ENCODE data around the gene MAPK1. TPM values are rescaled to one million over a fixed set of nuclear protein-coding genes. Genes with fewer than 3 reads are reported as not detected.
"Not testable (repeated sequence)": the region's sequence is repeated elsewhere in the genome, so short reads cannot be mapped to it uniquely, and the experiment has no call there.

The MAPK1 gene
- total and polyA plus RNA-seq, 2 donors (not counting 1 experiment from before 2014, with no cell fraction given) = 53.8 to 133 TPM

DNA sequence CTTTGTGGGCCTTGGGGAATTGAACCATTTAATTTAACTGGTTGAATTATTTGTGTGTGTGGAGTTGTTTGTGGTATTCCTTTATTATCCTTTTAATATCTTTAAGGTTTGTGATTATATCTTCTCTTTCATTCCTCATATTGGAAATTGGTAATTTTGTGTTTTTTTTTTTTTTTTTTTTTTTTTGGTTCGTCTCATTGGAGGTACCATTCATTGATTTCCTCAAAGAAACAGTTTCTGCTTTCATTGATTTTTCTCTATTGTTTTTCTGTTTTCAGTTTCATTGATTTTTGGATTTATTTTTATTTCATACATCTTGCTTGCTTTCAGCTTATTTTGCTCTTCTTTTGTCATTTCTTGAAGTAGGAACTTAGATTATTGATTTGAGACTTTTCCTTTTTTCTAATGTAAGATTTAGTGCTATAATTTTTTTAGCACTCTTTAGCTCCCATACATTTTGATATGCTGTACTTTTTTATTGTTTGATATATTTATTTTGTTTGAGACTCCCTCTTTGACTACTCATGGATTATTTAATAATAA, 31.0 kb upstream of the MAPK1 start:
- Histone ChIP-seq H3K27ac (ENCODE audit: insufficient read depth, low read length) (no peak overlapping the region), H3K27me3 (ENCODE audit: control insufficient read depth, insufficient read depth, low read length) (no peaks in the 10 kb centered on the region), H4K20me1 (ENCODE audit: control insufficient read depth, extremely low read depth, insufficient read depth, low read length) (no peaks in the 10 kb centered on the region), H3K9me3 (ENCODE audit: control insufficient read depth, insufficient read depth, low read depth, low read length) (no peaks in the 10 kb centered on the region), H3K9ac (ENCODE audit: insufficient read depth, low read length) (no peak overlapping the region), H3K4me2 (ENCODE audit: extremely low read depth, insufficient read depth, low read length) (no peak overlapping the region), H2AFZ (ENCODE audit: low read length) (no peak overlapping the region), H3K4me1 (ENCODE audit: control insufficient read depth, extremely low read depth, insufficient read depth, low read length) (no peaks in the 10 kb centered on the region), H3K36me3 (ENCODE audit: control insufficient read depth, insufficient read depth, low read length) (no peaks in the 10 kb centered on the region), H3K4me3 (replicated peaks in 1 of 4; ENCODE audit: control extremely low read depth in 1 of 4, insufficient read depth in 1 of 4, low read depth in 3 of 4, low read length in 4 of 4) (no peak overlapping the region), H3K79me2 (ENCODE audit: control insufficient read depth, insufficient read depth, low read length) (no peaks in the 10 kb centered on the region)
- no peak for DNase-seq (ENCODE audit: low read depth in 2 of 2)
- TF ChIP-seq EZH2 (IDR thresholded peaks at IDR 0.05; ENCODE audit: low read length, missing control alignments) = no peak
- TF ChIP-seq, protein P1, sequence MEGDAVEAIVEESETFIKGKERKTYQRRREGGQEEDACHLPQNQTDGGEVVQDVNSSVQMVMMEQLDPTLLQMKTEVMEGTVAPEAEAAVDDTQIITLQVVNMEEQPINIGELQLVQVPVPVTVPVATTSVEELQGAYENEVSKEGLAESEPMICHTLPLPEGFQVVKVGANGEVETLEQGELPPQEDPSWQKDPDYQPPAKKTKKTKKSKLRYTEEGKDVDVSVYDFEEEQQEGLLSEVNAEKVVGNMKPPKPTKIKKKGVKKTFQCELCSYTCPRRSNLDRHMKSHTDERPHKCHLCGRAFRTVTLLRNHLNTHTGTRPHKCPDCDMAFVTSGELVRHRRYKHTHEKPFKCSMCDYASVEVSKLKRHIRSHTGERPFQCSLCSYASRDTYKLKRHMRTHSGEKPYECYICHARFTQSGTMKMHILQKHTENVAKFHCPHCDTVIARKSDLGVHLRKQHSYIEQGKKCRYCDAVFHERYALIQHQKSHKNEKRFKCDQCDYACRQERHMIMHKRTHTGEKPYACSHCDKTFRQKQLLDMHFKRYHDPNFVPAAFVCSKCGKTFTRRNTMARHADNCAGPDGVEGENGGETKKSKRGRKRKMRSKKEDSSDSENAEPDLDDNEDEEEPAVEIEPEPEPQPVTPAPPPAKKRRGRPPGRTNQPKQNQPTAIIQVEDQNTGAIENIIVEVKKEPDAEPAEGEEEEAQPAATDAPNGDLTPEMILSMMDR (conservative IDR thresholded peaks at IDR 0.05 in 1 of 2, IDR thresholded peaks at IDR 0.05 in 1 of 2; ENCODE audit: low read depth in 1 of 2, low read length in 2 of 2) = no peak

DNA sequence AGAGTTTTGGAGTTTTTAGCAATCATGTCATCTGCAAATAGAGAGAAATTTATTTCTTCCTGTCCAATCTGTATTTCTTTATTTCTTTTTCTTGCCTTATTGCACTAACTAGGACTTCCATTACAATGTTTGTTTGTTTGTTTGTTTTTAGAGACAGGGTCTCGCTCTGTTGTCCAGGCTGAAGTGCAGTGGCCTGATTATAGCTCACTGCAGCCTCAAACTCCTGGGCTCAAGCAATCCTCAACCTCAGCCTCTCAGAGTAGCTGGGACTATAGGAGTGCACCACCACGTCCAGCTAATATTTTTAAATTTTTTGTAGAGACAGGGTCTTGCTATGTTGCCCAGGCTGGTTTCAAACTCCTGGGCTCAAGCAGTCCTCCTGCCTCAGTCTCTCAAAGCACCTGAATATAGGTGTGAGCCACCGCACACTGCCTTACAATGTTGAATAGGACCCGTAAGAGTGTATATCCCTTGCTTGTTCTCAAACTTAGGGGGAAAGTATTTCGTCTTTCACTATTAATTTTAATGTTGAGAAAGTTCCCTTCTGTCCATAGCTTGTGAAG, 29.6 kb upstream of the MAPK1 start:
- H3K79me2 ChIP-seq (ENCODE audit: control insufficient read depth, insufficient read depth, low read length) = no peaks in the 10 kb centered on the region
- no peak overlapping the region for H3K9ac ChIP-seq (ENCODE audit: insufficient read depth, low read length)
- H3K9me3 ChIP-seq (ENCODE audit: control insufficient read depth, insufficient read depth, low read depth, low read length) = no peaks in the 10 kb centered on the region
- H3K27me3 ChIP-seq (ENCODE audit: control insufficient read depth, insufficient read depth, low read length) = no peaks in the 10 kb centered on the region
- H3K4me2 ChIP-seq (ENCODE audit: extremely low read depth, insufficient read depth, low read length) = no peak overlapping the region
- H4K20me1 ChIP-seq (ENCODE audit: control insufficient read depth, extremely low read depth, insufficient read depth, low read length) = no peaks in the 10 kb centered on the region
- no peak overlapping the region for H3K27ac ChIP-seq (ENCODE audit: insufficient read depth, low read length)
- TF ChIP-seq, protein P1 (conservative IDR thresholded peaks at IDR 0.05 in 1 of 2, IDR thresholded peaks at IDR 0.05 in 1 of 2; ENCODE audit: low read depth in 1 of 2, low read length in 2 of 2) = no peak
- TF ChIP-seq EZH2 (IDR thresholded peaks at IDR 0.05; ENCODE audit: low read length, missing control alignments) = no peak
- H3K4me3 ChIP-seq (replicated peaks in 1 of 4; ENCODE audit: control extremely low read depth in 1 of 4, insufficient read depth in 1 of 4, low read depth in 3 of 4, low read length in 4 of 4) = no peak overlapping the region
- no peak overlapping the region for H2AFZ ChIP-seq (ENCODE audit: low read length)
- no peaks in the 10 kb centered on the region for H3K36me3 ChIP-seq (ENCODE audit: control insufficient read depth, insufficient read depth, low read length)
- no peak for DNase-seq (ENCODE audit: low read depth in 2 of 2)
- no peaks in the 10 kb centered on the region for H3K4me1 ChIP-seq (ENCODE audit: control insufficient read depth, extremely low read depth, insufficient read depth, low read length)

DNA sequence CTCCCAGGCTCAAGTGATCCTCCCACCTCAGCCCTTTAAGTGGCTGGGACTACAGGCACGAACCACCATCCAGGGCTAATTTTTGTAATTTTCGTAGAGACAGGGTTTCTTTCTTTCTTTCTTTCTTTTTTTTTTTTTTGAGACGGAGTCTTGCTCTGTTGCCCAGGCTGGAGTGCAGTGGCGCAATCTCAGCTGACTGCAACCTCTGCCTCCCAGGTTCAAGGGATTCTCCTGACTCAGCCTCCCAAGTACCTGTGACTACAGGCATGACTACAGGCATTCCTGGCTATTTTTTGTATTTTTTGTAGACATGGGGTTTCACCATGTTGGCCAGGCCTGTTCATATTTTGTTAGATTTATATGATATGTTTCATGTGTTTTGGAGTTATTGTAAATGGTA, 28.8 kb upstream of the MAPK1 start:
- H2AFZ ChIP-seq (ENCODE audit: low read length); H3K36me3 ChIP-seq (ENCODE audit: control insufficient read depth, insufficient read depth, low read length); H3K4me1 ChIP-seq (ENCODE audit: control insufficient read depth, extremely low read depth, insufficient read depth, low read length); DNase-seq (ENCODE audit: low read depth in 2 of 2); H3K4me2 ChIP-seq (ENCODE audit: extremely low read depth, insufficient read depth, low read length); H3K9ac ChIP-seq (ENCODE audit: insufficient read depth, low read length); H4K20me1 ChIP-seq (ENCODE audit: control insufficient read depth, extremely low read depth, insufficient read depth, low read length); H3K4me3 ChIP-seq (replicated peaks in 1 of 4; ENCODE audit: control extremely low read depth in 1 of 4, insufficient read depth in 1 of 4, low read depth in 3 of 4, low read length in 4 of 4); H3K9me3 ChIP-seq (ENCODE audit: control insufficient read depth, insufficient read depth, low read depth, low read length); H3K27ac ChIP-seq (ENCODE audit: insufficient read depth, low read length); H3K79me2 ChIP-seq (ENCODE audit: control insufficient read depth, insufficient read depth, low read length); H3K27me3 ChIP-seq (ENCODE audit: control insufficient read depth, insufficient read depth, low read length): not testable (repeated sequence)

Measured in fibroblast of lung (primary cell).